ENCODE results near the gene RNF123.

DNA sequence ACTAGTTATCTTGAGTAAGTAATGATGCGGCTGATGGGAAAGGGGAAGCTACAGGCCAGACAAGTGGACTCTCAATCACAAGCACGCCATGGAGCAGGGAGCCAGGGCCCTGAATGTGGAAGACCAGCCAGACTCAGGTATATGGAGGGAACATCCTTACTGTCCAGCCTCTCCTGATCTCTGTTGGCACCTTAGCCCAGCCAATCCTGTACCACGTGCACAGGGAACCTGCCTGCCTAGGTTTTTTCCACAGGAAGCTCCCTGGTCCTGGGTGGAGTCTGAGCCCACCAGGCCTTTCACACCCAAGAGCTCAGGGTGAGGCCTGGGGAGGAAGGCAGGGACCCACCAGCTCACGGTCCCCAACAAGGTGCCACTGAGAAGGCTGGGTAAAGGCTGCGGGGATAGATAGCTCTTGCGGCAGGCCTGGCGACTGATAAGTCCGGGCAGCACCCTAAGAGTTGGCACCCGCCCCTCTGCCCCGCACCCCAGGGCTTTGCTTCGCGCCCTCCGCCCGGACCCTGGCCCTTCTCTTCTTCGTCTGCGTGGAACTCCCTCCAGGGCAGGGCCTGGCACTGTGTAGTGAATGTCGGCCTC, 16.1 kb upstream of the RNF123 start:
- TF ChIP-seq, protein P1, sequence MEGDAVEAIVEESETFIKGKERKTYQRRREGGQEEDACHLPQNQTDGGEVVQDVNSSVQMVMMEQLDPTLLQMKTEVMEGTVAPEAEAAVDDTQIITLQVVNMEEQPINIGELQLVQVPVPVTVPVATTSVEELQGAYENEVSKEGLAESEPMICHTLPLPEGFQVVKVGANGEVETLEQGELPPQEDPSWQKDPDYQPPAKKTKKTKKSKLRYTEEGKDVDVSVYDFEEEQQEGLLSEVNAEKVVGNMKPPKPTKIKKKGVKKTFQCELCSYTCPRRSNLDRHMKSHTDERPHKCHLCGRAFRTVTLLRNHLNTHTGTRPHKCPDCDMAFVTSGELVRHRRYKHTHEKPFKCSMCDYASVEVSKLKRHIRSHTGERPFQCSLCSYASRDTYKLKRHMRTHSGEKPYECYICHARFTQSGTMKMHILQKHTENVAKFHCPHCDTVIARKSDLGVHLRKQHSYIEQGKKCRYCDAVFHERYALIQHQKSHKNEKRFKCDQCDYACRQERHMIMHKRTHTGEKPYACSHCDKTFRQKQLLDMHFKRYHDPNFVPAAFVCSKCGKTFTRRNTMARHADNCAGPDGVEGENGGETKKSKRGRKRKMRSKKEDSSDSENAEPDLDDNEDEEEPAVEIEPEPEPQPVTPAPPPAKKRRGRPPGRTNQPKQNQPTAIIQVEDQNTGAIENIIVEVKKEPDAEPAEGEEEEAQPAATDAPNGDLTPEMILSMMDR (IDR thresholded peaks at IDR 0.05): no peak
- no peak for TF ChIP-seq POLR2A (IDR thresholded peaks at IDR 0.05; ENCODE audit: low read depth)
- no peak for TF ChIP-seq POLR2AphosphoS5 (IDR thresholded peaks at IDR 0.05)
- TF ChIP-seq EP300 (IDR thresholded peaks at IDR 0.05): no peak

Measured in esophagus muscularis mucosa (tissue), 4 donors.